Myocyte (in vitro differentiated cells): ENCODE results near the gene MYO3B. TPM values are rescaled to one million over a fixed set of nuclear protein-coding genes. Genes with fewer than 3 reads are reported as not detected.
"Not testable (repeated sequence)": the region's sequence is repeated elsewhere in the genome, so short reads cannot be mapped to it uniquely, and the experiment has no call there.

ENCODE experiments used
- DNase-seq: peaks from one replicate; pipeline ENCODE4 v3.0.0-alpha.2; 2012; ENCODE audit warnings: low read depth
- total RNA-seq: library from RNA; depleted of rRNA; stranded (reverse); fragments of >200 nt; gene quantifications from 2 replicates; pipeline ENCODE4 v1.2.3, GENCODE V29; 2014

The MYO3B gene
- total RNA-seq, 1 donor from 2014 or later: not detected

- no peak for DNase-seq
Measured at GRCh38 chr2:170260188-170260587, 82.2 kb downstream of the MYO3B start.

GRCh38 chr2:170261566-170261965 lies 83.6 kb downstream of the MYO3B start:
- DNase-seq: no peak

GRCh38 chr2:170262343-170262742 lies 84.4 kb downstream of the MYO3B start:
- no peak for DNase-seq

- DNase-seq: no peak
Measured at GRCh38 chr2:170262806-170263205, 84.9 kb downstream of the MYO3B start.

- not testable (repeated sequence) for DNase-seq
Measured at GRCh38 chr2:170263728-170264521, 86.0 kb downstream of the MYO3B start.

- no peak for DNase-seq
Measured at GRCh38 chr2:170264522-170264860, 86.5 kb downstream of the MYO3B start.

- DNase-seq: no peak
Measured at GRCh38 chr2:170264865-170265264, 86.9 kb downstream of the MYO3B start.

- DNase-seq: no peak
Measured at GRCh38 chr2:170265321-170265720, 87.4 kb downstream of the MYO3B start.

GRCh38 chr2:170266358-170266757 lies 88.4 kb downstream of the MYO3B start:
- DNase-seq: no peak

GRCh38 chr2:170267071-170267470 lies 89.1 kb downstream of the MYO3B start:
- DNase-seq: no peak

- DNase-seq: no peak
Measured at GRCh38 chr2:170270278-170270864, 92.4 kb downstream of the MYO3B start.

- peak; percentile 84 for DNase-seq
Measured at GRCh38 chr2:170271340-170271739, 93.4 kb downstream of the MYO3B start.

GRCh38 chr2:170276056-170276455 lies 98.1 kb downstream of the MYO3B start:
- DNase-seq: no peak

- no peak for DNase-seq
Measured at GRCh38 chr2:170276925-170277629, 99.1 kb downstream of the MYO3B start.

- no peak for DNase-seq
Measured at GRCh38 chr2:170277951-170278350, 100.0 kb downstream of the MYO3B start.

- not testable (repeated sequence) for DNase-seq
Measured at GRCh38 chr2:170279615-170280014, 101.7 kb downstream of the MYO3B start.

- DNase-seq: no peak
Measured at GRCh38 chr2:170282851-170283250, 104.9 kb downstream of the MYO3B start.

- no peak for DNase-seq
Measured at GRCh38 chr2:170284205-170284604, 106.3 kb downstream of the MYO3B start.

- DNase-seq: no peak
Measured at GRCh38 chr2:170288859-170289258, 110.9 kb downstream of the MYO3B start.

- no peak for DNase-seq
Measured at GRCh38 chr2:170291474-170291873, 113.5 kb downstream of the MYO3B start.

GRCh38 chr2:170292415-170292814 lies 114.5 kb downstream of the MYO3B start:
- DNase-seq: no peak

- no peak for DNase-seq
Measured at GRCh38 chr2:170297496-170297895, 119.5 kb downstream of the MYO3B start.
